SK-N-MC (cell line): ENCODE measurements around the gene TMEM165.

Experiments
- EZH2 ChIP-seq: fragments of 200-600 bp; sonication (generic); IDR thresholded peaks from one replicate; pipeline ENCODE4 v1.6.1; 2017; ENCODE audit warnings: antibody characterized with exemption
- FOXP2 ChIP-seq: optimal IDR thresholded peaks from 2 replicates; pipeline ENCODE3; 2011; ENCODE audit warnings: mild to moderate bottlenecking, moderate library complexity; ENCODE audit not compliant: insufficient read depth; ENCODE audit errors: extremely low read length, control extremely low read depth
- POLR2AphosphoS5 ChIP-seq: IDR thresholded peaks from 2 replicates; pipeline ENCODE4 v1.6.1; 2012; ENCODE audit warnings: mild to moderate bottlenecking, low read depth, low read length, borderline replicate concordance

- TF ChIP-seq EZH2 (no peak), POLR2AphosphoS5 (no peak), FOXP2 (no peak)
These were observed 28.6 kb upstream of the TMEM165 start for GRCh38 chr4:55367084-55367722.
